HepG2 (cell line): ENCODE results near the gene ZNF554. TPM values are rescaled to one million over a fixed set of nuclear protein-coding genes. Genes with fewer than 3 reads are reported as not detected.

Experiments used
- ATM ChIP-seq: fragments of 450-650 bp; IDR thresholded peaks from 2 replicates; pipeline ENCODE4 v1.7.1; 2017; ENCODE audit warnings: mild to moderate bottlenecking, borderline replicate concordance
- CHCHD3 ChIP-seq: sonication (generic); formaldehyde crosslinking; IDR thresholded peaks from 2 replicates; pipeline ENCODE4 v1.8.0; 2022; ENCODE audit warnings: mild to moderate bottlenecking, missing genetic modification reagents, moderate library complexity
- ESRRA ChIP-seq: sonication (generic); formaldehyde crosslinking; IDR thresholded peaks from 2 replicates; pipeline ENCODE4 v1.5.1; 2020; ENCODE audit warnings: mild to moderate bottlenecking, low read depth, missing genetic modification reagents
- IKZF1 ChIP-seq: fragments of 450-650 bp; IDR thresholded peaks from 2 replicates; pipeline ENCODE4 v1.7.1; 2016
- IKZF4 ChIP-seq: sonication (generic); formaldehyde crosslinking; IDR thresholded peaks from 2 replicates; pipeline ENCODE4 v1.5.1; 2020; ENCODE audit warnings: borderline replicate concordance, mild to moderate bottlenecking, low read depth, missing genetic modification reagents; ENCODE audit errors: not compliant biosample characterization
- MED8 ChIP-seq: sonication (generic); formaldehyde crosslinking; IDR thresholded peaks from 2 replicates; pipeline ENCODE4 v1.8.1; 2023; ENCODE audit warnings: mild to moderate bottlenecking, missing genetic modification reagents; ENCODE audit not compliant: insufficient replicate concordance
- MTF1 ChIP-seq: sonication (generic); formaldehyde crosslinking; IDR thresholded peaks from 2 replicates; pipeline ENCODE4 v1.5.0; 2020; ENCODE audit warnings: missing genetic modification reagents
- REXO4 ChIP-seq: sonication (generic); formaldehyde crosslinking; IDR thresholded peaks from 2 replicates; pipeline ENCODE4 v1.8.0; 2022; ENCODE audit warnings: missing genetic modification reagents, mild to moderate bottlenecking, borderline replicate concordance
- RXRB ChIP-seq: IDR thresholded peaks from 2 replicates; pipeline ENCODE4 v1.6.1; 2016; ENCODE audit warnings: borderline replicate concordance, missing genetic modification reagents, missing compliant biosample characterization
- SNAI1 ChIP-seq: sonication (generic); formaldehyde crosslinking; IDR thresholded peaks from 2 replicates; pipeline ENCODE4 v1.5.0; 2020; ENCODE audit warnings: mild to moderate bottlenecking, missing genetic modification reagents, borderline replicate concordance
- SRY ChIP-seq: sonication (generic); formaldehyde crosslinking; IDR thresholded peaks from 2 replicates; pipeline ENCODE4 v1.8.0; 2022; ENCODE audit warnings: mild to moderate bottlenecking, missing genetic modification reagents
- XBP1 ChIP-seq: sonication (generic); formaldehyde crosslinking; IDR thresholded peaks from 2 replicates; pipeline ENCODE4 v1.5.0; 2020; ENCODE audit warnings: missing genetic modification reagents
- ZBTB7A ChIP-seq: sonication (generic); formaldehyde crosslinking; IDR thresholded peaks from 2 replicates; pipeline ENCODE4 v1.8.0; 2022; ENCODE audit warnings: mild to moderate bottlenecking, missing genetic modification reagents
- ZNF124 ChIP-seq: sonication (generic); formaldehyde crosslinking; IDR thresholded peaks from 2 replicates; pipeline ENCODE4 v1.4.0; 2020; ENCODE audit warnings: missing genetic modification reagents
- ZNF558 ChIP-seq: sonication (generic); formaldehyde crosslinking; IDR thresholded peaks from 2 replicates; pipeline ENCODE4 v1.9.0; 2022; ENCODE audit warnings: mild to moderate bottlenecking, missing genetic modification reagents, borderline replicate concordance
- ZNF572 ChIP-seq: sonication (generic); formaldehyde crosslinking; IDR thresholded peaks from 2 replicates; pipeline ENCODE4 v1.5.1; 2020; ENCODE audit warnings: mild to moderate bottlenecking, missing genetic modification reagents
- polyA plus RNA-seq, 8 experiments: library from polyadenylated mRNA; depleted of rRNA in 3 of 8; stranded (reverse) in 7 of 8; unstranded in 1 of 8; fragments of >200 nt; fragmentation: Illumina TruSeq in 4 of 8; extraction: Trizol in 4 of 8; gene quantifications; 2 replicates each; pipeline versions ENCODE4 v1.2.1 to v1.2.3, GENCODE V29; 2011 to 2016; ENCODE audit warnings: low read depth in 4 of 8, missing spikeins in 1 of 8, mixed read lengths in 1 of 8; ENCODE audit not compliant: insufficient read depth in 1 of 8
- total RNA-seq, 5 experiments: library from RNA; depleted of rRNA; stranded (reverse); fragments of >200 nt; fragmentation: Illumina TruSeq; extraction: Trizol; gene quantifications; 2 replicates each; pipeline ENCODE4 v1.2.3, GENCODE V29; 2016; ENCODE audit warnings: low read depth in 1 of 5
- TF ChIP-seq, protein P1 (sequence below): sonication (generic); formaldehyde crosslinking; IDR thresholded peaks from 2 replicates; pipeline ENCODE4 v1.4.0; 2020; ENCODE audit warnings: missing genetic modification reagents
- TF ChIP-seq, protein P2 (sequence below): sonication (generic); formaldehyde crosslinking; IDR thresholded peaks from 2 replicates; pipeline ENCODE4 v1.4.0; 2020; ENCODE audit warnings: missing genetic modification reagents, mild to moderate bottlenecking, borderline replicate concordance
- TF ChIP-seq, protein P3 (sequence below): sonication (generic); formaldehyde crosslinking; IDR thresholded peaks from 2 replicates; pipeline ENCODE4 v1.5.1; 2020; ENCODE audit warnings: missing genetic modification reagents, mild to moderate bottlenecking, borderline replicate concordance
- TF ChIP-seq, protein P4 (sequence below): IDR thresholded peaks from 2 replicates; pipeline ENCODE4 v1.6.1; 2016
- TF ChIP-seq, protein P5 (sequence below): IDR thresholded peaks from 2 replicates; pipeline ENCODE4 v1.6.1; 2016; ENCODE audit warnings: low read depth

The ZNF554 gene
- total and polyA plus RNA-seq, 2 of the 13 experiments (the other 11 are each of a cell fraction or from before 2014, with no cell fraction given), result 2.2 to 2.7 TPM

DNA sequence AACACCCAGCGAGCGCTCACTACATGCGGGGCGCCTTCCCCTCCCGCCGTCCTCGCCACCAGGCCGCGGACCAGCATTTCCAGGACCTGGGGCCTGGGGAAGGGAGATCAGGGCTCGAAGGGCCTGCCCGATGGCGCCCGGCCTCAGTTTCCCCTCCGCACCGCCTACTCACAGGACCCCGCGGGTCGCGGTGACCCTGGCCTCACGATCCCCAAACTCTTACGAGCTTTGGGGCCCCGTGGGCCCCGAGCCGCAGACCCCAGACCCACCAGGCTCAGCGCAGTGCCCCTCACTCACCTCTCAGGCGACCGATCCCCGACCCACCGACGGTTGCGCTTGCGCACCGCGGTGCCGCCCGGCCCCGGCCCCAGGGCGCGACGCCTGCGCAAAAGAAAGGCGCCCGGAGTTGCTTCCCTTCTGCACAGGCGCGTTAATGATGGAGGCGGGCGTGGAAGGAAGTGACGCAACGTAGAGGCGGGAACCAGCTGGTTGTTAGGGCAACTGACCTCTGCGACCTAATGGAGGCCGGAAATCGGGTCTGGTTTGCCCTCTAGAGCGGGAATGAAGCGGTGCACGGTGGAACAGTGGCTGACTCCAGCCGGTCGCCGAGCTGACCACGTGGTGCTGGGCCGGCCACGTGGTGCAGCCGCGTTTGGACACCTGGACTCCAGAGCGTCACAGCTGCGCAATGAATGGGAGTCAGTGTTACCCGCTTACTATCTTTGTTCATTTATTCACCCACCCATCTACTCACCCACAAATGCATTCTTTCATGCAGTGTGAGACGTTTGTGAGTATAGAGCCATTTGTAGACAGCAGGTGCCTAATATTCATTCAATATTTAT is 36.5 kb upstream of the ZNF554 start, which contains the start of gene SGTA (continued):
- TF ChIP-seq, protein P1, sequence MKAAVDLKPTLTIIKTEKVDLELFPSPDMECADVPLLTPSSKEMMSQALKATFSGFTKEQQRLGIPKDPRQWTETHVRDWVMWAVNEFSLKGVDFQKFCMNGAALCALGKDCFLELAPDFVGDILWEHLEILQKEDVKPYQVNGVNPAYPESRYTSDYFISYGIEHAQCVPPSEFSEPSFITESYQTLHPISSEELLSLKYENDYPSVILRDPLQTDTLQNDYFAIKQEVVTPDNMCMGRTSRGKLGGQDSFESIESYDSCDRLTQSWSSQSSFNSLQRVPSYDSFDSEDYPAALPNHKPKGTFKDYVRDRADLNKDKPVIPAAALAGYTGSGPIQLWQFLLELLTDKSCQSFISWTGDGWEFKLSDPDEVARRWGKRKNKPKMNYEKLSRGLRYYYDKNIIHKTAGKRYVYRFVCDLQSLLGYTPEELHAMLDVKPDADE (CRISPR knock-in tag), result peak; percentile 96
- peak; percentile 86 for TF ChIP-seq RXRB
- TF ChIP-seq ZBTB7A (CRISPR knock-in tag), result peak; percentile 91
- TF ChIP-seq IKZF1, result no peak
- TF ChIP-seq, protein P2, sequence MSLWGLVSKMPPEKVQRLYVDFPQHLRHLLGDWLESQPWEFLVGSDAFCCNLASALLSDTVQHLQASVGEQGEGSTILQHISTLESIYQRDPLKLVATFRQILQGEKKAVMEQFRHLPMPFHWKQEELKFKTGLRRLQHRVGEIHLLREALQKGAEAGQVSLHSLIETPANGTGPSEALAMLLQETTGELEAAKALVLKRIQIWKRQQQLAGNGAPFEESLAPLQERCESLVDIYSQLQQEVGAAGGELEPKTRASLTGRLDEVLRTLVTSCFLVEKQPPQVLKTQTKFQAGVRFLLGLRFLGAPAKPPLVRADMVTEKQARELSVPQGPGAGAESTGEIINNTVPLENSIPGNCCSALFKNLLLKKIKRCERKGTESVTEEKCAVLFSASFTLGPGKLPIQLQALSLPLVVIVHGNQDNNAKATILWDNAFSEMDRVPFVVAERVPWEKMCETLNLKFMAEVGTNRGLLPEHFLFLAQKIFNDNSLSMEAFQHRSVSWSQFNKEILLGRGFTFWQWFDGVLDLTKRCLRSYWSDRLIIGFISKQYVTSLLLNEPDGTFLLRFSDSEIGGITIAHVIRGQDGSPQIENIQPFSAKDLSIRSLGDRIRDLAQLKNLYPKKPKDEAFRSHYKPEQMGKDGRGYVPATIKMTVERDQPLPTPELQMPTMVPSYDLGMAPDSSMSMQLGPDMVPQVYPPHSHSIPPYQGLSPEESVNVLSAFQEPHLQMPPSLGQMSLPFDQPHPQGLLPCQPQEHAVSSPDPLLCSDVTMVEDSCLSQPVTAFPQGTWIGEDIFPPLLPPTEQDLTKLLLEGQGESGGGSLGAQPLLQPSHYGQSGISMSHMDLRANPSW (CRISPR knock-in tag), result peak; percentile 66; the same call in 1 of the 2 replicates
- TF ChIP-seq, protein P3, sequence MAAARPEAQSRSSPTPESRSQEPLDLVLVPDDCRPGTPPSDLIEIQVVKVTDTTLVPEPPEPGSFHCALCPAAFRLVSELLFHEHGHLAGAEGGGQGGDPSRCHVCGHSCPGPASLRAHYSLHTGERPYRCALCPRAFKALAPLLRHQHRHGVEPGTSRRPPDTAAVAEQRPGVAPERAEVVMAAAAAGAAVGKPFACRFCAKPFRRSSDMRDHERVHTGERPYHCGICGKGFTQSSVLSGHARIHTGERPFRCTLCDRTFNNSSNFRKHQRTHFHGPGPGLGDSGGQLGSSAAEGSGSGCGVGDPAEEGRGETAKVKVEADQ (CRISPR knock-in tag), result 0 out of 2 replicates have a peak, but pooled peaks have one; percentile 69
- TF ChIP-seq ZNF124 (CRISPR knock-in tag), result peak; percentile 95
- TF ChIP-seq ESRRA (CRISPR knock-in tag), result peak; percentile 82; the same call in 1 of the 2 replicates
- TF ChIP-seq, protein P4, sequence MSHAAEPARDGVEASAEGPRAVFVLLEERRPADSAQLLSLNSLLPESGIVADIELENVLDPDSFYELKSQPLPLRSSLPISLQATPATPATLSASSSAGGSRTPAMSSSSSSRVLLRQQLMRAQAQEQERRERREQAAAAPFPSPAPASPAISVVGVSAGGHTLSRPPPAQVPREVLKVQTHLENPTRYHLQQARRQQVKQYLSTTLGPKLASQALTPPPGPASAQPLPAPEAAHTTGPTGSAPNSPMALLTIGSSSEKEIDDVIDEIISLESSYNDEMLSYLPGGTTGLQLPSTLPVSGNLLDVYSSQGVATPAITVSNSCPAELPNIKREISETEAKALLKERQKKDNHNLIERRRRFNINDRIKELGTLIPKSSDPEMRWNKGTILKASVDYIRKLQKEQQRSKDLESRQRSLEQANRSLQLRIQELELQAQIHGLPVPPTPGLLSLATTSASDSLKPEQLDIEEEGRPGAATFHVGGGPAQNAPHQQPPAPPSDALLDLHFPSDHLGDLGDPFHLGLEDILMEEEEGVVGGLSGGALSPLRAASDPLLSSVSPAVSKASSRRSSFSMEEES (CRISPR knock-in tag), result peak; percentile 94
- peak; percentile 94 for TF ChIP-seq SRY (CRISPR knock-in tag)
- TF ChIP-seq MTF1 (CRISPR knock-in tag), result peak; percentile 71; the same call in 1 of the 2 replicates
- TF ChIP-seq ZNF558, result peak; percentile 96; the same call in 1 of the 2 replicates
- TF ChIP-seq IKZF4 (CRISPR knock-in tag), result peak; percentile 70
- peak; percentile 1; the same call in 1 of the 2 replicates for TF ChIP-seq SNAI1 (CRISPR knock-in tag)
- no peak; the same call in 1 of the 2 replicates for TF ChIP-seq ZNF572
- peak; percentile 96 for TF ChIP-seq XBP1 (CRISPR knock-in tag)
- TF ChIP-seq, protein P5, sequence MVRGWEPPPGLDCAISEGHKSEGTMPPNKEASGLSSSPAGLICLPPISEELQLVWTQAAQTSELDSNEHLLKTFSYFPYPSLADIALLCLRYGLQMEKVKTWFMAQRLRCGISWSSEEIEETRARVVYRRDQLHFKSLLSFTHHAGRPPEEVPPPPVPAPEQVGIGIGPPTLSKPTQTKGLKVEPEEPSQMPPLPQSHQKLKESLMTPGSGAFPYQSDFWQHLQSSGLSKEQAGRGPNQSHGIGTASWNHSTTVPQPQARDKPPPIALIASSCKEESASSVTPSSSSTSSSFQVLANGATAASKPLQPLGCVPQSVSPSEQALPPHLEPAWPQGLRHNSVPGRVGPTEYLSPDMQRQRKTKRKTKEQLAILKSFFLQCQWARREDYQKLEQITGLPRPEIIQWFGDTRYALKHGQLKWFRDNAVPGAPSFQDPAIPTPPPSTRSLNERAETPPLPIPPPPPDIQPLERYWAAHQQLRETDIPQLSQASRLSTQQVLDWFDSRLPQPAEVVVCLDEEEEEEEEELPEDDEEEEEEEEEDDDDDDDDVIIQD (CRISPR knock-in tag), result peak; percentile 80; the same call in 1 of the 2 replicates
- TF ChIP-seq REXO4 (CRISPR knock-in tag), result peak; percentile 93
- no peak for TF ChIP-seq MED8 (CRISPR knock-in tag)
- peak; percentile 90; the same call in 1 of the 2 replicates for TF ChIP-seq CHCHD3 (CRISPR knock-in tag)
- TF ChIP-seq ATM, result no peak
